Measurements from ENCODE around the gene UROC1. TPM values are rescaled to one million over a fixed set of nuclear protein-coding genes. Genes with fewer than 3 reads are reported as not detected.

The UROC1 gene
- total and polyA plus RNA-seq, 2 of the 13 experiments (the other 11 are each of a cell fraction or from before 2014, with no cell fraction given), result 0.71 to 1.3 TPM

DNA sequence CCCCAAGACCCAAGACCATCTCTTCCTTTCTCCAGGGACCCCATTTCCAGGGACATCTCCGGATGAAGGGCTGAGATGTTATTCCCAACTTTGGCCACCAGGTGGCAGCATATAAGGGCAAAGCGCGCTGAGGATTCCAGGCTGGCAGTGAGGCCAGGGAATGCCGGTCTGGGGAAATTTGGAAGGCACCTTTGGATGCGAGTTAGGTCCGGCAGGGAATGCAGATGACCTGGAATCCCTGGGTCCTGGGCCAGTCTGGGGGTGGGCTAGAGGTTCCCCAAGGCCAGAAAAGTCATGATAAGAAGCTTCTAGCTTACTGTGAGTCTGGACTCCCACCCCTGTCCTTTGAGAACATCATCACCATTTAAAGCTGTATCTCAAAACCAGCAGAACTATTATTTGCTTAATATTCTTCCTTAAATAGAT, 4.8 kb upstream of the UROC1 start (continued):
- TF ChIP-seq, protein P1, sequence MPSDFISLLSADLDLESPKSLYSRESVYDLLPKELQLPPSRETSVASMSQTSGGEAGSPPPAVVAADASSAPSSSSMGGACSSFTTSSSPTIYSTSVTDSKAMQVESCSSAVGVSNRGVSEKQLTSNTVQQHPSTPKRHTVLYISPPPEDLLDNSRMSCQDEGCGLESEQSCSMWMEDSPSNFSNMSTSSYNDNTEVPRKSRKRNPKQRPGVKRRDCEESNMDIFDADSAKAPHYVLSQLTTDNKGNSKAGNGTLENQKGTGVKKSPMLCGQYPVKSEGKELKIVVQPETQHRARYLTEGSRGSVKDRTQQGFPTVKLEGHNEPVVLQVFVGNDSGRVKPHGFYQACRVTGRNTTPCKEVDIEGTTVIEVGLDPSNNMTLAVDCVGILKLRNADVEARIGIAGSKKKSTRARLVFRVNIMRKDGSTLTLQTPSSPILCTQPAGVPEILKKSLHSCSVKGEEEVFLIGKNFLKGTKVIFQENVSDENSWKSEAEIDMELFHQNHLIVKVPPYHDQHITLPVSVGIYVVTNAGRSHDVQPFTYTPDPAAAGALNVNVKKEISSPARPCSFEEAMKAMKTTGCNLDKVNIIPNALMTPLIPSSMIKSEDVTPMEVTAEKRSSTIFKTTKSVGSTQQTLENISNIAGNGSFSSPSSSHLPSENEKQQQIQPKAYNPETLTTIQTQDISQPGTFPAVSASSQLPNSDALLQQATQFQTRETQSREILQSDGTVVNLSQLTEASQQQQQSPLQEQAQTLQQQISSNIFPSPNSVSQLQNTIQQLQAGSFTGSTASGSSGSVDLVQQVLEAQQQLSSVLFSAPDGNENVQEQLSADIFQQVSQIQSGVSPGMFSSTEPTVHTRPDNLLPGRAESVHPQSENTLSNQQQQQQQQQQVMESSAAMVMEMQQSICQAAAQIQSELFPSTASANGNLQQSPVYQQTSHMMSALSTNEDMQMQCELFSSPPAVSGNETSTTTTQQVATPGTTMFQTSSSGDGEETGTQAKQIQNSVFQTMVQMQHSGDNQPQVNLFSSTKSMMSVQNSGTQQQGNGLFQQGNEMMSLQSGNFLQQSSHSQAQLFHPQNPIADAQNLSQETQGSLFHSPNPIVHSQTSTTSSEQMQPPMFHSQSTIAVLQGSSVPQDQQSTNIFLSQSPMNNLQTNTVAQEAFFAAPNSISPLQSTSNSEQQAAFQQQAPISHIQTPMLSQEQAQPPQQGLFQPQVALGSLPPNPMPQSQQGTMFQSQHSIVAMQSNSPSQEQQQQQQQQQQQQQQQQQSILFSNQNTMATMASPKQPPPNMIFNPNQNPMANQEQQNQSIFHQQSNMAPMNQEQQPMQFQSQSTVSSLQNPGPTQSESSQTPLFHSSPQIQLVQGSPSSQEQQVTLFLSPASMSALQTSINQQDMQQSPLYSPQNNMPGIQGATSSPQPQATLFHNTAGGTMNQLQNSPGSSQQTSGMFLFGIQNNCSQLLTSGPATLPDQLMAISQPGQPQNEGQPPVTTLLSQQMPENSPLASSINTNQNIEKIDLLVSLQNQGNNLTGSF (CRISPR knock-in tag; IDR thresholded peaks at IDR 0.05), result no peak
- TF ChIP-seq ZSCAN20 (CRISPR knock-in tag; IDR thresholded peaks at IDR 0.05; ENCODE audit: borderline replicate concordance) (0 out of 2 replicates have a peak, but pooled peaks have one; percentile 57), SMC3 (IDR thresholded peaks at IDR 0.05; ENCODE audit: low read length) (peak; percentile 78), STAG1 (CRISPR knock-in tag; IDR thresholded peaks at IDR 0.05) (peak; percentile 80), ZBTB7B (CRISPR knock-in tag; IDR thresholded peaks at IDR 0.05) (peak; percentile 46; the same call in 1 of the 2 replicates), FOXK2 (IDR thresholded peaks at IDR 0.05) (no peak), BCL6 (CRISPR knock-in tag; IDR thresholded peaks at IDR 0.05) (peak; percentile 40; the same call in 1 of the 2 replicates), ZNF629 (CRISPR knock-in tag; conservative IDR thresholded peaks at IDR 0.05) (0 out of 2 replicates have a peak, but pooled peaks have one; percentile 7), SOX5 (CRISPR knock-in tag; IDR thresholded peaks at IDR 0.05; ENCODE audit: borderline replicate concordance) (0 out of 2 replicates have a peak, but pooled peaks have one; percentile 14)
- TF ChIP-seq, protein P2, sequence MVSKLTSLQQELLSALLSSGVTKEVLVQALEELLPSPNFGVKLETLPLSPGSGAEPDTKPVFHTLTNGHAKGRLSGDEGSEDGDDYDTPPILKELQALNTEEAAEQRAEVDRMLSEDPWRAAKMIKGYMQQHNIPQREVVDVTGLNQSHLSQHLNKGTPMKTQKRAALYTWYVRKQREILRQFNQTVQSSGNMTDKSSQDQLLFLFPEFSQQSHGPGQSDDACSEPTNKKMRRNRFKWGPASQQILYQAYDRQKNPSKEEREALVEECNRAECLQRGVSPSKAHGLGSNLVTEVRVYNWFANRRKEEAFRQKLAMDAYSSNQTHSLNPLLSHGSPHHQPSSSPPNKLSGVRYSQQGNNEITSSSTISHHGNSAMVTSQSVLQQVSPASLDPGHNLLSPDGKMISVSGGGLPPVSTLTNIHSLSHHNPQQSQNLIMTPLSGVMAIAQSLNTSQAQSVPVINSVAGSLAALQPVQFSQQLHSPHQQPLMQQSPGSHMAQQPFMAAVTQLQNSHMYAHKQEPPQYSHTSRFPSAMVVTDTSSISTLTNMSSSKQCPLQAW (CRISPR knock-in tag; IDR thresholded peaks at IDR 0.05), result peak; percentile 51; the same call in 1 of the 2 replicates
